HEK293 (cell line): ENCODE data around the gene C2CD4A.

Experiments used
- CTCF ChIA-PET: fragments of 350-600 bp; formaldehyde crosslinking; extraction: SDS; loops from one replicate; lab custom pipeline; 2021; ENCODE audit warnings: antibody characterized with exemption; lab: Yijun Ruan, JAX
- POLR2A ChIA-PET: fragments of 300-600 bp; formaldehyde crosslinking; extraction: SDS; loops from one replicate; lab custom pipeline; 2020; ENCODE audit warnings: antibody characterized with exemption, inconsistent platforms; lab: Yijun Ruan, JAX
- H3K27ac ChIP-seq: fragments of 200-500 bp; sonication (Bioruptor generic); 2 replicates; pipeline ENCODE4 v1.5.1; 2014; ENCODE audit warnings: low read depth, low read length, control low read depth, inconsistent platforms; ENCODE audit errors: extremely low read depth
- H3K36me3 ChIP-seq, 2 experiments: fragments of 200-500 bp in 1 of 2; sonication (Bioruptor generic) in 1 of 2; 1 replicate in 1 of 2; 2 replicates in 1 of 2; pipeline ENCODE4 v1.5.1; 2014 to 2017; ENCODE audit warnings: inconsistent platforms in 2 of 2, low read length in 2 of 2; ENCODE audit not compliant: control insufficient read depth in 2 of 2, insufficient read depth in 1 of 2
- H3K4me1 ChIP-seq: fragments of 200-500 bp; sonication (Bioruptor generic); 2 replicates; pipeline ENCODE4 v1.5.1; 2014; ENCODE audit warnings: mild to moderate bottlenecking, low read length, inconsistent platforms; ENCODE audit not compliant: control insufficient read depth, insufficient read depth
- H3K4me3 ChIP-seq: 2 replicates; pipeline ENCODE4 v1.5.1; 2011; ENCODE audit warnings: low read depth, mild to moderate bottlenecking, control low read depth, low read length, moderate library complexity
- H3K9me3 ChIP-seq: fragments of 200-500 bp; sonication (Bioruptor generic); 2 replicates; pipeline ENCODE4 v1.5.1; 2014; ENCODE audit warnings: low read depth, low read length, inconsistent platforms; ENCODE audit not compliant: control insufficient read depth, insufficient read depth
- SCRT2 ChIP-seq: fragments of 450-650 bp; formaldehyde crosslinking; IDR thresholded peaks from 2 replicates; pipeline ENCODE4 v1.5.1; 2016; ENCODE audit warnings: missing biosample characterization, missing genetic modification characterization
- SP2 ChIP-seq: fragments of 450-650 bp; formaldehyde crosslinking; IDR thresholded peaks from 2 replicates; pipeline ENCODE4 v1.5.1; 2016; ENCODE audit warnings: missing biosample characterization, missing genetic modification characterization
- ZBTB44 ChIP-seq: fragments of 450-650 bp; IDR thresholded peaks from 2 replicates; pipeline ENCODE4 v1.5.1; 2018; ENCODE audit warnings: missing biosample characterization, mild to moderate bottlenecking, missing genetic modification characterization
- ZFP3 ChIP-seq: fragments of 450-650 bp; formaldehyde crosslinking; IDR thresholded peaks from 2 replicates; pipeline ENCODE4 v1.5.1; 2016; ENCODE audit warnings: low read depth, missing biosample characterization, missing genetic modification characterization
- ZNF114 ChIP-seq: fragments of 450-650 bp; formaldehyde crosslinking; IDR thresholded peaks from 2 replicates; pipeline ENCODE4 v1.5.0; 2017; ENCODE audit warnings: missing biosample characterization, missing genetic modification characterization
- ZNF138 ChIP-seq: fragments of 450-650 bp; formaldehyde crosslinking; IDR thresholded peaks from 2 replicates; pipeline ENCODE4 v1.5.1; 2016; ENCODE audit warnings: missing biosample characterization, missing genetic modification characterization, borderline replicate concordance
- ZNF24 ChIP-seq: fragments of 450-650 bp; formaldehyde crosslinking; IDR thresholded peaks from 2 replicates; pipeline ENCODE4 v1.5.1; 2016; ENCODE audit warnings: missing biosample characterization, missing genetic modification characterization
- ZNF362 ChIP-seq: fragments of 450-650 bp; formaldehyde crosslinking; IDR thresholded peaks from 2 replicates; pipeline ENCODE4 v1.5.1; 2016; ENCODE audit warnings: missing biosample characterization, missing genetic modification characterization
- ZNF391 ChIP-seq: fragments of 450-650 bp; formaldehyde crosslinking; IDR thresholded peaks from 2 replicates; pipeline ENCODE4 v1.5.1; 2016; ENCODE audit warnings: low read depth, missing biosample characterization, missing genetic modification characterization, borderline replicate concordance
- ZNF404 ChIP-seq: fragments of 450-650 bp; formaldehyde crosslinking; IDR thresholded peaks from 2 replicates; pipeline ENCODE4 v1.5.1; 2017; ENCODE audit warnings: missing biosample characterization, missing genetic modification characterization
- ZNF423 ChIP-seq: fragments of 450-650 bp; formaldehyde crosslinking; IDR thresholded peaks from 2 replicates; pipeline ENCODE4 v1.5.1; 2016; ENCODE audit warnings: missing biosample characterization, missing genetic modification characterization
- ZNF433 ChIP-seq: fragments of 450-650 bp; formaldehyde crosslinking; IDR thresholded peaks from 2 replicates; pipeline ENCODE4 v1.5.1; 2016; ENCODE audit warnings: missing biosample characterization, missing genetic modification characterization, low read depth
- ZNF501 ChIP-seq: fragments of 450-650 bp; formaldehyde crosslinking; IDR thresholded peaks from 2 replicates; pipeline ENCODE4 v1.5.1; 2016; ENCODE audit warnings: missing biosample characterization, missing genetic modification characterization
- ZNF529 ChIP-seq: fragments of 450-650 bp; formaldehyde crosslinking; IDR thresholded peaks from 2 replicates; pipeline ENCODE4 v1.5.1; 2017; ENCODE audit warnings: missing genetic modification characterization, missing biosample characterization; ENCODE audit not compliant: insufficient replicate concordance
- ZNF561 ChIP-seq: fragments of 450-650 bp; IDR thresholded peaks from 2 replicates; pipeline ENCODE4 v1.5.1; 2018; ENCODE audit warnings: missing biosample characterization, missing genetic modification characterization, borderline replicate concordance
- ZNF600 ChIP-seq: fragments of 450-650 bp; formaldehyde crosslinking; IDR thresholded peaks from 2 replicates; pipeline ENCODE4 v1.5.1; 2016; ENCODE audit warnings: missing biosample characterization, missing genetic modification characterization
- ZNF610 ChIP-seq: fragments of 450-650 bp; formaldehyde crosslinking; IDR thresholded peaks from 2 replicates; pipeline ENCODE4 v1.5.1; 2016; ENCODE audit warnings: missing biosample characterization, missing genetic modification characterization, borderline replicate concordance
- ZNF621 ChIP-seq: fragments of 450-650 bp; formaldehyde crosslinking; IDR thresholded peaks from 2 replicates; pipeline ENCODE4 v1.5.1; 2017; ENCODE audit warnings: missing biosample characterization, missing genetic modification characterization
- ZNF670 ChIP-seq: fragments of 450-650 bp; formaldehyde crosslinking; IDR thresholded peaks from 2 replicates; pipeline ENCODE4 v1.5.1; 2016; ENCODE audit warnings: missing biosample characterization, missing genetic modification characterization, low read depth
- ZNF785 ChIP-seq: fragments of 450-650 bp; formaldehyde crosslinking; IDR thresholded peaks from 2 replicates; pipeline ENCODE4 v1.5.1; 2016; ENCODE audit warnings: missing biosample characterization, missing genetic modification characterization
- ZNF830 ChIP-seq: fragments of 450-650 bp; IDR thresholded peaks from 2 replicates; pipeline ENCODE4 v1.5.0; 2018; ENCODE audit warnings: missing biosample characterization, missing genetic modification characterization, low read depth, mild to moderate bottlenecking, moderate library complexity
- TF ChIP-seq, protein P1 (sequence below): fragments of 450-650 bp; formaldehyde crosslinking; IDR thresholded peaks from 2 replicates; pipeline ENCODE4 v1.5.1; 2016; ENCODE audit warnings: missing biosample characterization, missing genetic modification characterization
- TF ChIP-seq, protein P2 (sequence below): fragments of 450-650 bp; formaldehyde crosslinking; IDR thresholded peaks from 2 replicates; pipeline ENCODE4 v1.5.1; 2016; ENCODE audit warnings: missing biosample characterization, missing genetic modification characterization

Gene C2CD4A

DNA sequence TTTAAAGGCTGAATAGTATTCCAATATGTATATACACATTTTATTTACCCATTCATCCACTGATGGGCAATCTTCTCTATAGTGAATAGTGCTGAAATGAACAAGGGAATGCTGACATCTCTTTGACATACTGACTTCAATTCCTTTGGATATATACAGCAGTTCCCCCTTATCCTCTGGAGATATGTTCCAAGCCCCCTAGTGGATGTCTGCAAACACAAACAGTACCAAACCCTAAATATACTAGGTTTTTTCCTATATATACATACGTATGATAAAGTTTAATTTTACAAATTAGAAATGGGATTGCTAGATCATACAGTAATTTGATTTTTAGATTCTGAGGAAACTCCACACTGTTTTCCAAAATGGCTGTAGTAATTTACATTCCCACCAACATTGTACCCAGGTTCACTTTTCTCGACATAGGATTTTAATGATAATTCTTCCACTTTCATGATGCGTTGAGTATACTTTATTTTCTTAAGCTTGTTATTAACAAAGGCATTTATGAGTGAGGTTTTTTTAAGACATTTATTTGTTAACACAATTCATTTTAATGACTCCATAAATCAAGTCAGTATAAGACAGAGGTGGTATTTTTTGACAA lies 44.7 kb upstream of the C2CD4A start:
- ChIA-PET POLR2A (no interaction called here), CTCF (interaction anchor here (1.2 kb wide), 1 partner anchor 9 kb away, joined by 3 read pairs; no protein-coding TSS in a partner anchor)
- Histone ChIP-seq H3K9me3 (no peaks in the 10 kb centered on the region), H3K4me3 (no peak overlapping the region), H3K27ac (no peak overlapping the region), H3K4me1 (no peaks in the 10 kb centered on the region), H3K36me3 (peaks cover 0 to 7% of the 10 kb centered on the region in 2 experiments; a peak in 1 of 3 replicates)
- TF ChIP-seq ZBTB44 (no peak), ZNF433 (tag by site-specific recombination) (no peak), ZFP3 (tag by site-specific recombination) (no peak), ZNF391 (tag by site-specific recombination) (no peak), ZNF138 (tag by site-specific recombination) (no peak), ZNF114 (tag by site-specific recombination) (no peak), ZNF785 (tag by site-specific recombination) (no peak), SP2 (tag by site-specific recombination) (no peak), ZNF501 (tag by site-specific recombination) (no peak), SCRT2 (tag by site-specific recombination) (no peak), ZNF621 (tag by site-specific recombination) (no peak), ZNF423 (tag by site-specific recombination) (no peak)
- TF ChIP-seq, protein P1, sequence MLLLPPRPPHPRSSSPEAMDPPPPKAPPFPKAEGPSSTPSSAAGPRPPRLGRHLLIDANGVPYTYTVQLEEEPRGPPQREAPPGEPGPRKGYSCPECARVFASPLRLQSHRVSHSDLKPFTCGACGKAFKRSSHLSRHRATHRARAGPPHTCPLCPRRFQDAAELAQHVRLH = no peak
- TF ChIP-seq, protein P2, sequence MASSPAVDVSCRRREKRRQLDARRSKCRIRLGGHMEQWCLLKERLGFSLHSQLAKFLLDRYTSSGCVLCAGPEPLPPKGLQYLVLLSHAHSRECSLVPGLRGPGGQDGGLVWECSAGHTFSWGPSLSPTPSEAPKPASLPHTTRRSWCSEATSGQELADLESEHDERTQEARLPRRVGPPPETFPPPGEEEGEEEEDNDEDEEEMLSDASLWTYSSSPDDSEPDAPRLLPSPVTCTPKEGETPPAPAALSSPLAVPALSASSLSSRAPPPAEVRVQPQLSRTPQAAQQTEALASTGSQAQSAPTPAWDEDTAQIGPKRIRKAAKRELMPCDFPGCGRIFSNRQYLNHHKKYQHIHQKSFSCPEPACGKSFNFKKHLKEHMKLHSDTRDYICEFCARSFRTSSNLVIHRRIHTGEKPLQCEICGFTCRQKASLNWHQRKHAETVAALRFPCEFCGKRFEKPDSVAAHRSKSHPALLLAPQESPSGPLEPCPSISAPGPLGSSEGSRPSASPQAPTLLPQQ = no peak

DNA sequence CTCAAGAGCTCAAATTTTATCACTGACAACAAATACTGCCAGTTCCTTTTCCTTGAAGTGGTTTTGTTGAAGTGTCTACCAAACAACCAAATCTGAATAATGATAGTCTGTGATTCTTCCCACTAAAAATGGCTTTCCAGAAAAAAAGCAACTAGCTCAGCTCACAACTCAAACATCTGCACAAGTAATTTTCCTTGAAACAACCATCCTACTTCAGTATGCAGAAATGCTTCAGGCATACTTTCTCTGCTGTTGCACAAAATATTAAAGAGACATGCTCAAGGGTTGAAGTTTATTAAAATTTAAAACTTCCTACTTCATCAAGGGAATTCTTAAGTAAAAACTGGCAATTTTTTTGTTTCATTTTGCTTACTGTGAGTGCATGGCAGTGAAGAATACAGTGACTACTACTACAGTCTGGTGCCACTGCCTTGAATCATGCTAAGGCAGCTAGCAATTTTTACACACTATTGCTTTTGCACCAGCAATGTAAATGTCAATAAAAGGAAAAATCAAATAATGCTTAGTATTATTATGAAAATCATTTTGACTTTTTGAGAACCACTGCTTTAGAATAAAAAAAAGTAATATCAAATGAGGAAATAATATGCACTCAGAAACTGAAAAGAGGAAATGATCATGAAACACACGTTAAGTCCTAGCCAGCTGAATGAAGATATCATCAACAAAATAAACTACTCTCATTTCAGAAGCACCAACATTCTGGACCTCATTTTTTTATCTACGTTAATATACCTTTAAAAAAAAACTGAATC lies 40.1 kb upstream of the C2CD4A start:
- no peak for TF ChIP-seq ZNF610
- TF ChIP-seq ZNF830 (tag by site-specific recombination) = no peak
- TF ChIP-seq ZNF670 (tag by site-specific recombination) = no peak
- no peak for TF ChIP-seq ZNF600 (tag by site-specific recombination)
- TF ChIP-seq ZNF561 (tag by site-specific recombination) = no peak
- no peak for TF ChIP-seq ZNF24
- no peak for TF ChIP-seq ZNF404 (tag by site-specific recombination)
- no peak for TF ChIP-seq ZNF529 (tag by site-specific recombination)
- no peak for TF ChIP-seq ZNF362 (tag by site-specific recombination)
- H3K36me3 ChIP-seq = no peaks in the 10 kb centered on the region
- no peaks in the 10 kb centered on the region for H3K4me1 ChIP-seq
- ChIA-PET CTCF (no interaction called here), POLR2A (no interaction called here)
- H3K9me3 ChIP-seq = no peaks in the 10 kb centered on the region
- H3K27ac ChIP-seq = no peak overlapping the region
- no peak overlapping the region for H3K4me3 ChIP-seq
